ENCODE measurements around the gene ACAN. TPM values are rescaled to one million over a fixed set of nuclear protein-coding genes. Genes with fewer than 3 reads are reported as not detected.

ACAN gene
- total and polyA plus RNA-seq, 7 donors, result 0.06 to 0.69 (median 0.12) TPM

GRCh38 chr15:88788036-88788435 is 15.2 kb upstream of the ACAN start:
- DNase-seq (no peak), ATAC-seq (no peak)
- Histone ChIP-seq H3K4me3 (no peak overlapping the region), H3K36me3 (ENCODE audit: insufficient read depth in 1 of 2, low read depth in 1 of 2) (no peaks in the 10 kb centered on the region), H3K27ac (no peak overlapping the region), H3K4me1 (no peaks in the 10 kb centered on the region), H3K27me3 (ENCODE audit: insufficient read depth in 3 of 3, low read length in 2 of 3) (peaks cover 0 to 10% (median 0%) of the 10 kb centered on the region in 3 donors), H3K9me3 (no peaks in the 10 kb centered on the region)
- TF ChIP-seq CTCF (IDR thresholded peaks at IDR 0.05), result no peak
- intact Hi-C loops (cut with DNase I), result no loop called here
- WGBS, 3 donors, result 73 to 75% (median 74%) methylated on average over 3 of the region's 3 CpGs

- Histone ChIP-seq H3K36me3 (ENCODE audit: insufficient read depth in 1 of 2, low read depth in 1 of 2) (no peaks in the 10 kb centered on the region), H3K27ac (no peak overlapping the region), H3K4me3 (no peak overlapping the region), H3K4me1 (no peaks in the 10 kb centered on the region), H3K27me3 (ENCODE audit: insufficient read depth in 3 of 3, low read length in 2 of 3) (peaks cover 0 to 18% (median 0%) of the 10 kb centered on the region in 3 donors), H3K9me3 (no peaks in the 10 kb centered on the region)
- TF ChIP-seq CTCF (IDR thresholded peaks at IDR 0.05), result no peak
- ATAC-seq, result no peak
- intact Hi-C loops (cut with DNase I), result no loop called here
- no peak for DNase-seq
Measured at GRCh38 chr15:88788816-88789215, 14.4 kb upstream of the ACAN start.

- no peaks in the 10 kb centered on the region for H3K4me1 ChIP-seq
- no peak for TF ChIP-seq CTCF (IDR thresholded peaks at IDR 0.05)
- DNase-seq (no peak), ATAC-seq (no peak)
- H3K27me3 ChIP-seq (ENCODE audit: insufficient read depth in 3 of 3, low read length in 2 of 3), result peaks cover 0 to 25% (median 0%) of the 10 kb centered on the region in 3 donors
- 82 to 92% (median 90%) methylated on average over 7 of the region's 7 CpGs for whole genome bisulfite sequencing, 3 donors
- H3K36me3 ChIP-seq (ENCODE audit: insufficient read depth in 1 of 2, low read depth in 1 of 2), result no peaks in the 10 kb centered on the region
- intact Hi-C loops (cut with DNase I), result no loop called here
- no peak overlapping the region for H3K4me3 ChIP-seq
- H3K9me3 ChIP-seq, result no peaks in the 10 kb centered on the region
- H3K27ac ChIP-seq, result no peak overlapping the region
Measured at GRCh38 chr15:88790486-88790885, 12.8 kb upstream of the ACAN start.

- DNase-seq (no peak), ATAC-seq (no peak)
- WGBS, 3 donors, result 78 to 91% (median 78%) methylated on average over 1 of the region's 1 CpG
- no peak overlapping the region for H3K4me3 ChIP-seq
- H3K36me3 ChIP-seq (ENCODE audit: insufficient read depth in 1 of 2, low read depth in 1 of 2), result no peaks in the 10 kb centered on the region
- no peak overlapping the region for H3K27ac ChIP-seq
- peaks cover 0 to 29% (median 0%) of the 10 kb centered on the region in 3 donors for H3K27me3 ChIP-seq (ENCODE audit: insufficient read depth in 3 of 3, low read length in 2 of 3)
- no peak for TF ChIP-seq CTCF (IDR thresholded peaks at IDR 0.05)
- no peaks in the 10 kb centered on the region for H3K9me3 ChIP-seq
- intact Hi-C loops (cut with DNase I), result no loop called here
- H3K4me1 ChIP-seq, result no peaks in the 10 kb centered on the region
Measured at GRCh38 chr15:88791637-88792036, 11.6 kb upstream of the ACAN start.

Measured in psoas muscle (tissue), 8 donors.